Nephron progenitor cell (in vitro differentiated cells): ENCODE results near the gene IL12A.

ENCODE experiments used
- DNase-seq: peaks from one replicate; pipeline ENCODE4 v3.0.0; 2021
- H3K27ac Mint-ChIP-seq: 2 replicates; pipeline ENCODE4 v1.8.0; 2021; ENCODE audit warnings: mild to moderate bottlenecking, moderate library complexity, mixed read lengths
- H3K27me3 Mint-ChIP-seq: 2 replicates; pipeline ENCODE4 v1.8.0; 2021; ENCODE audit warnings: mild to moderate bottlenecking, low read depth, mixed read lengths; ENCODE audit not compliant: poor library complexity
- H3K36me3 Mint-ChIP-seq: 2 replicates; pipeline ENCODE4 v1.8.0; 2021; ENCODE audit warnings: low read depth, mixed read lengths
- H3K4me1 Mint-ChIP-seq: 2 replicates; pipeline ENCODE4 v1.8.0; 2021; ENCODE audit warnings: mixed read lengths
- H3K4me3 Mint-ChIP-seq: 2 replicates; pipeline ENCODE4 v1.8.0; 2021; ENCODE audit warnings: mild to moderate bottlenecking, moderate library complexity, mixed read lengths
- H3K9me3 Mint-ChIP-seq: 2 replicates; pipeline ENCODE4 v1.8.0; 2021; ENCODE audit warnings: mild to moderate bottlenecking, moderate library complexity, mixed read lengths
- CTCF ChIP-seq: fragments of 200-600 bp; sonication (generic); IDR thresholded peaks from 2 replicates; pipeline ENCODE4 v1.5.0; 2021; ENCODE audit warnings: antibody characterized with exemption

IL12A gene

GRCh38 chr3:160001850-160002623, 13.4 kb downstream of the IL12A start:
- no peaks in the 10 kb centered on the region for H3K36me3 Mint-ChIP-seq
- peaks cover 6% of the 10 kb centered on the region for H3K27me3 Mint-ChIP-seq
- peaks cover 5% of the 10 kb centered on the region for H3K4me1 Mint-ChIP-seq
- H3K9me3 Mint-ChIP-seq, result no peaks in the 10 kb centered on the region
- H3K27ac Mint-ChIP-seq, result no peak overlapping the region
- no peak for DNase-seq
- no peak overlapping the region for H3K4me3 Mint-ChIP-seq
- no peak for TF ChIP-seq CTCF

- peak; percentile 56 for DNase-seq
- peak; percentile 43 for TF ChIP-seq CTCF
- peaks cover 5% of the 10 kb centered on the region for H3K4me1 Mint-ChIP-seq
- no peaks in the 10 kb centered on the region for H3K36me3 Mint-ChIP-seq
- H3K27me3 Mint-ChIP-seq, result peaks cover 8% of the 10 kb centered on the region
- H3K4me3 Mint-ChIP-seq, result no peak overlapping the region
- H3K9me3 Mint-ChIP-seq, result no peaks in the 10 kb centered on the region
- no peak overlapping the region for H3K27ac Mint-ChIP-seq
Measured at GRCh38 chr3:160003520-160004128, 15.0 kb downstream of the IL12A start.

GRCh38 chr3:160005004-160005403, 16.4 kb downstream of the IL12A start:
- Mint-ChIP-seq H3K4me1 (peaks cover 5% of the 10 kb centered on the region), H3K9me3 (no peaks in the 10 kb centered on the region), H3K27ac (no peak overlapping the region), H3K4me3 (no peak overlapping the region), H3K27me3 (peaks cover 8% of the 10 kb centered on the region), H3K36me3 (no peaks in the 10 kb centered on the region)
- no peak for TF ChIP-seq CTCF
- no peak for DNase-seq

- H3K36me3 Mint-ChIP-seq, result no peaks in the 10 kb centered on the region
- H3K27ac Mint-ChIP-seq, result no peak overlapping the region
- peak; percentile 46 for DNase-seq
- H3K4me1 Mint-ChIP-seq, result peaks cover under 1% of the 10 kb centered on the region
- no peaks in the 10 kb centered on the region for H3K9me3 Mint-ChIP-seq
- peaks cover 11% of the 10 kb centered on the region for H3K27me3 Mint-ChIP-seq
- no peak overlapping the region for H3K4me3 Mint-ChIP-seq
- peak; percentile 70 for TF ChIP-seq CTCF
Measured at GRCh38 chr3:160006282-160007163, 17.9 kb downstream of the IL12A start.

- H3K27me3 Mint-ChIP-seq, result peaks cover 11% of the 10 kb centered on the region
- no peak for TF ChIP-seq CTCF
- DNase-seq, result no peak
Measured at GRCh38 chr3:160008961-160009360, 20.3 kb downstream of the IL12A start.

More at GRCh38 chr3:160008961-160009360, 20.3 kb downstream of the IL12A start:
- H3K4me1 Mint-ChIP-seq, result no peaks in the 10 kb centered on the region
- H3K27ac Mint-ChIP-seq, result no peak overlapping the region
- no peaks in the 10 kb centered on the region for H3K36me3 Mint-ChIP-seq
- H3K4me3 Mint-ChIP-seq, result no peak overlapping the region
- no peaks in the 10 kb centered on the region for H3K9me3 Mint-ChIP-seq
